Endothelial cell of umbilical vein (primary cell): ENCODE measurements around the gene PLEKHH2. TPM values are rescaled to one million over a fixed set of nuclear protein-coding genes. Genes with fewer than 3 reads are reported as not detected.

ENCODE experiments used
- BruUV-seq: library from RNA; stranded (reverse); fragments of 400-500 nt; replicated peaks from 2 replicates; lab custom pipeline; 2021; lab: Mats Ljungman, UMichigan
- CTCF ChIA-PET: fragments of 300-600, 350-600 bp; sonication (Branson Sonifier 250); formaldehyde crosslinking; loops from one replicate; lab custom pipeline; 2021; ENCODE audit warnings: antibody characterized with exemption, inconsistent platforms; lab: Charles Lee
- POLR2A ChIA-PET: fragments of 300-600, 350-600 bp; sonication (Branson Sonifier 250); formaldehyde crosslinking; loops from one replicate; lab custom pipeline; 2021; ENCODE audit warnings: antibody characterized with exemption, inconsistent platforms; lab: Charles Lee
- DNase-seq: peaks from one replicate; pipeline ENCODE4 v3.0.0-alpha.2; 2011; ENCODE audit warnings: low read depth, low spot score
- FAIRE-seq: peaks from 2 replicates; lab custom pipeline; 2011; peaks lifted over from hg19 to GRCh38; lab: Jason Lieb, UNC
- H2AFZ ChIP-seq: 2 replicates; pipeline ENCODE4 v1.6.0; 2012; ENCODE audit warnings: low read depth, low read length, control low read depth, inconsistent platforms
- H3K27ac ChIP-seq: 2 replicates; pipeline ENCODE4 v1.5.1; 2011; ENCODE audit warnings: low read depth, mild to moderate bottlenecking, control low read depth, low read length, moderate library complexity; ENCODE audit not compliant: insufficient read depth
- H3K27me3 ChIP-seq, 2 experiments: 2 replicates each; pipeline versions ENCODE4 v1.6.0 to v1.6.1; 2011; ENCODE audit warnings: low read length in 2 of 2, mixed read lengths in 1 of 2; ENCODE audit not compliant: control insufficient read depth in 2 of 2, insufficient read depth in 2 of 2
- H3K36me3 ChIP-seq, 2 experiments: 2 replicates in 1 of 2; 3 replicates in 1 of 2; pipeline ENCODE4 v1.5.1; 2011; ENCODE audit warnings: low read length in 2 of 2, mild to moderate bottlenecking in 1 of 2, moderate library complexity in 1 of 2; ENCODE audit not compliant: control insufficient read depth in 2 of 2, insufficient read depth in 2 of 2; ENCODE audit errors: extremely low read depth in 1 of 2
- H3K4me1 ChIP-seq: 3 replicates; pipeline ENCODE4 v1.5.1; 2011; ENCODE audit warnings: mild to moderate bottlenecking, low read length; ENCODE audit not compliant: control insufficient read depth, insufficient read depth; ENCODE audit errors: extremely low read depth
- H3K4me2 ChIP-seq: 2 replicates; pipeline ENCODE4 v1.6.1; 2011; ENCODE audit warnings: low read length, control low read depth, mixed read lengths; ENCODE audit not compliant: insufficient read depth
- H3K4me3 ChIP-seq, 3 experiments: fragments of 200-600 bp in 1 of 3; sonication (generic), shearing (Covaris generic) in 1 of 3; replicated peaks in 1 of 3; 2 replicates each; pipeline ENCODE4 v1.5.1; 2011 to 2016; ENCODE audit warnings: control low read depth in 3 of 3, low read length in 3 of 3, mild to moderate bottlenecking in 2 of 3, inconsistent platforms in 1 of 3, low read depth in 1 of 3, moderate library complexity in 1 of 3; ENCODE audit not compliant: insufficient read depth in 1 of 3
- H3K79me2 ChIP-seq: 2 replicates; pipeline ENCODE4 v1.6.0; 2012; ENCODE audit warnings: low read length, inconsistent platforms; ENCODE audit not compliant: control insufficient read depth, insufficient read depth
- H3K9ac ChIP-seq: replicated peaks from 2 replicates; pipeline ENCODE3; 2011; ENCODE audit warnings: low read length, control low read depth; ENCODE audit not compliant: insufficient read depth; ENCODE audit errors: extremely low read depth
- H3K9me1 ChIP-seq: replicated peaks from 3 replicates; pipeline ENCODE4 v1.6.0; 2011; ENCODE audit warnings: mild to moderate bottlenecking, low read length; ENCODE audit not compliant: control insufficient read depth, insufficient read depth; ENCODE audit errors: extremely low read depth
- H3K9me3 ChIP-seq: replicated peaks from 2 replicates; pipeline ENCODE4 v1.5.1; 2012; ENCODE audit warnings: low read length, inconsistent platforms; ENCODE audit not compliant: control insufficient read depth, insufficient read depth
- H4K20me1 ChIP-seq: replicated peaks from 2 replicates; pipeline ENCODE3; 2011; ENCODE audit warnings: mild to moderate bottlenecking, low read length; ENCODE audit not compliant: control insufficient read depth, insufficient read depth; ENCODE audit errors: extremely low read depth
- EZH2 ChIP-seq: IDR thresholded peaks from 2 replicates; pipeline ENCODE4 v1.6.1; 2012; ENCODE audit warnings: borderline replicate concordance, low read depth, mild to moderate bottlenecking, moderate library complexity, low read length, inconsistent platforms; ENCODE audit not compliant: severe bottlenecking
- FOS ChIP-seq: IDR thresholded peaks from 2 replicates; pipeline ENCODE4 v1.6.1; 2011; ENCODE audit warnings: mild to moderate bottlenecking, low read length, moderate library complexity, borderline replicate concordance; ENCODE audit not compliant: insufficient read depth
- GATA2 ChIP-seq: IDR thresholded peaks from 2 replicates; pipeline ENCODE4 v1.7.0; 2011; ENCODE audit warnings: low read depth, mild to moderate bottlenecking, moderate library complexity, mixed read lengths, low read length; ENCODE audit not compliant: insufficient read length, insufficient read depth
- JUN ChIP-seq: IDR thresholded peaks from 2 replicates; pipeline ENCODE4 v1.6.1; 2011; ENCODE audit warnings: borderline replicate concordance, low read depth; ENCODE audit not compliant: insufficient read length, insufficient read depth
- MYC ChIP-seq: IDR thresholded peaks from one replicate; pipeline ENCODE4 v1.6.1; 2011; ENCODE audit warnings: mild to moderate bottlenecking, low read depth, low read length
- POLR2A ChIP-seq: IDR thresholded peaks from 2 replicates; pipeline ENCODE4 v1.6.1; 2012; ENCODE audit warnings: low read depth, mild to moderate bottlenecking, control low read depth, low read length
- POLR2AphosphoS5 ChIP-seq: IDR thresholded peaks from 2 replicates; pipeline ENCODE4 v1.6.1; 2012; ENCODE audit warnings: low read depth, mild to moderate bottlenecking, control low read depth, low read length, moderate library complexity; ENCODE audit not compliant: insufficient read depth
- dilution Hi-C: fragments of 300-500 bp; cut with MboI; formaldehyde crosslinking; loops from one replicate; pipeline ENCODE4 v1.15.0; 2019; ENCODE audit warnings: low sequenced_read_pairs; ENCODE audit not compliant: extremely low pct_ligation_motif_present
- intact Hi-C: fragments of 100-400 bp; cut with micrococcal nuclease; formaldehyde crosslinking; loops from one replicate; pipeline ENCODE4 v1.10.0; 2022
- polyA plus RNA-seq, 4 experiments: library from polyadenylated mRNA; depleted of rRNA in 3 of 4; stranded (reverse) in 3 of 4; unstranded in 1 of 4; fragments of >200 nt; gene quantifications; 2 replicates each; pipeline versions ENCODE4 v1.2.1 to v1.2.3, GENCODE V29; 2011 to 2012; ENCODE audit warnings: missing spikeins in 1 of 4
- total RNA-seq: library from RNA; stranded (reverse); gene quantifications from 2 replicates; pipeline ENCODE4 v1.2.3, GENCODE V29; 2021
- TF ChIP-seq, protein P1 (sequence below), 2 donors: IDR thresholded peaks; 1 replicate in 1 of 2; 2 replicates in 1 of 2; pipeline ENCODE4 v1.5.1; 2011; ENCODE audit warnings: low read length in 2 of 2, mild to moderate bottlenecking in 2 of 2, moderate library complexity in 2 of 2, control low read depth in 1 of 2, inconsistent platforms in 1 of 2, low read depth in 1 of 2; ENCODE audit not compliant: insufficient read depth in 1 of 2; ENCODE audit errors: extremely low read depth in 1 of 2
- TF ChIP-seq, protein P2 (sequence below): IDR thresholded peaks from 2 replicates; pipeline ENCODE4 v1.6.1; 2011; ENCODE audit not compliant: insufficient read depth, insufficient read length

The PLEKHH2 gene
- total and polyA plus RNA-seq, 2 donors (not counting 3 experiments of a cell fraction or from before 2014, with no cell fraction given) = 0.41 to 0.58 TPM

DNA sequence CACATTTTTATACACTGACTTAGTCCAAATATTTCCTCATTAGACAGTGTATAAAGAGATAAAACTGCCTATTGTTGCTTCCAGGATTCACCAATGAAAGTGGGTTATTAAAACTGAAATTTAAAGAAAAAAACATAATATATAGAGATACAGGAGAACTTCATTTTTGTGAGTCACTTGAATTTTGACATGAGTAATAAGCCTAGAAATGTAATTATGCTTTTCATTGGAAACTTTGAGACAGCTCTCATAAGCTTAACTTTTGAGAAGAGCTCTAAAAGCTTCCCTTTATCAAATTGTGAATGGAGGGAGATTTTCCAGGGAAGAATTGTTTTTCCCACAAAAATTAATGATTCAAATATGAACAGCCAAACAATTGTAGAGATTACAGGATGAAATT lies 150.8 kb downstream of the PLEKHH2 start:
- Histone ChIP-seq H3K27me3 (no peaks in the 10 kb centered on the region), H3K4me2 (no peak overlapping the region), H3K4me3 (no peak overlapping the region), H3K36me3 (no peaks in the 10 kb centered on the region), H3K79me2 (no peaks in the 10 kb centered on the region), H3K9me3 (no peaks in the 10 kb centered on the region), H3K4me1 (no peaks in the 10 kb centered on the region), H3K9ac (no peak overlapping the region), H4K20me1 (no peaks in the 10 kb centered on the region), H2AFZ (no peak overlapping the region), H3K27ac (no peak overlapping the region), H3K9me1 (no peaks in the 10 kb centered on the region)
- POLR2A ChIA-PET = no interaction called here
- dilution Hi-C loops (no loop called here), intact Hi-C loops (no loop called here)
- no peak for TF ChIP-seq JUN
- TF ChIP-seq EZH2 = no peak
- no peak for TF ChIP-seq GATA2
- no peak for TF ChIP-seq POLR2AphosphoS5
- no peak for TF ChIP-seq MYC
- no peak for TF ChIP-seq FOS
- TF ChIP-seq, protein P1, sequence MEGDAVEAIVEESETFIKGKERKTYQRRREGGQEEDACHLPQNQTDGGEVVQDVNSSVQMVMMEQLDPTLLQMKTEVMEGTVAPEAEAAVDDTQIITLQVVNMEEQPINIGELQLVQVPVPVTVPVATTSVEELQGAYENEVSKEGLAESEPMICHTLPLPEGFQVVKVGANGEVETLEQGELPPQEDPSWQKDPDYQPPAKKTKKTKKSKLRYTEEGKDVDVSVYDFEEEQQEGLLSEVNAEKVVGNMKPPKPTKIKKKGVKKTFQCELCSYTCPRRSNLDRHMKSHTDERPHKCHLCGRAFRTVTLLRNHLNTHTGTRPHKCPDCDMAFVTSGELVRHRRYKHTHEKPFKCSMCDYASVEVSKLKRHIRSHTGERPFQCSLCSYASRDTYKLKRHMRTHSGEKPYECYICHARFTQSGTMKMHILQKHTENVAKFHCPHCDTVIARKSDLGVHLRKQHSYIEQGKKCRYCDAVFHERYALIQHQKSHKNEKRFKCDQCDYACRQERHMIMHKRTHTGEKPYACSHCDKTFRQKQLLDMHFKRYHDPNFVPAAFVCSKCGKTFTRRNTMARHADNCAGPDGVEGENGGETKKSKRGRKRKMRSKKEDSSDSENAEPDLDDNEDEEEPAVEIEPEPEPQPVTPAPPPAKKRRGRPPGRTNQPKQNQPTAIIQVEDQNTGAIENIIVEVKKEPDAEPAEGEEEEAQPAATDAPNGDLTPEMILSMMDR (IDR thresholded peaks at IDR 0.05; ENCODE audit: extremely low read depth in 1 of 2, insufficient read depth in 1 of 2, low read depth in 1 of 2, low read length in 2 of 2) = no peak
- TF ChIP-seq, protein P2, sequence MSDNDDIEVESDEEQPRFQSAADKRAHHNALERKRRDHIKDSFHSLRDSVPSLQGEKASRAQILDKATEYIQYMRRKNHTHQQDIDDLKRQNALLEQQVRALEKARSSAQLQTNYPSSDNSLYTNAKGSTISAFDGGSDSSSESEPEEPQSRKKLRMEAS = no peak
- no peak for TF ChIP-seq POLR2A
- DNase-seq (no peak), FAIRE-seq (no peak)
- BruUV-seq = no TSS peak
- CTCF ChIA-PET = interaction anchor here (1.2 to 1.6 kb wide), 3 partner anchors 11 to 90 kb away, joined by 3 to 4 read pairs (median 3); partner anchors contain the start of gene DYNC2LI1
